ENCODE data around the gene SSR3.

- TF ChIP-seq CTCF (conservative IDR thresholded peaks at IDR 0.05 in 1 of 2, IDR thresholded peaks at IDR 0.05 in 1 of 2; ENCODE audit: low read depth in 1 of 2, low read length in 2 of 2) (no peak), EZH2 (IDR thresholded peaks at IDR 0.05; ENCODE audit: low read length, missing control alignments) (no peak)
Observed at GRCh38 chr3:156535798-156536197, 19.1 kb downstream of the SSR3 start.
